HG02642 (cell line): ENCODE measurements around the gene SFN.
A peak's percentile ranks its signal among the peaks of the same experiment; 100 is the strongest.
"Not testable (repeated sequence)": the region's sequence is repeated elsewhere in the genome, so short reads cannot be mapped to it uniquely, and the experiment has no call there.

Experiments
- ATAC-seq: cut with Tn5 transposase; IDR thresholded peaks from one replicate; pipeline ENCODE4 v1.9.1; 2021; ENCODE audit warnings: mild to moderate bottlenecking; ENCODE audit not compliant: unreplicated experiment, poor library complexity

Gene SFN

DNA sequence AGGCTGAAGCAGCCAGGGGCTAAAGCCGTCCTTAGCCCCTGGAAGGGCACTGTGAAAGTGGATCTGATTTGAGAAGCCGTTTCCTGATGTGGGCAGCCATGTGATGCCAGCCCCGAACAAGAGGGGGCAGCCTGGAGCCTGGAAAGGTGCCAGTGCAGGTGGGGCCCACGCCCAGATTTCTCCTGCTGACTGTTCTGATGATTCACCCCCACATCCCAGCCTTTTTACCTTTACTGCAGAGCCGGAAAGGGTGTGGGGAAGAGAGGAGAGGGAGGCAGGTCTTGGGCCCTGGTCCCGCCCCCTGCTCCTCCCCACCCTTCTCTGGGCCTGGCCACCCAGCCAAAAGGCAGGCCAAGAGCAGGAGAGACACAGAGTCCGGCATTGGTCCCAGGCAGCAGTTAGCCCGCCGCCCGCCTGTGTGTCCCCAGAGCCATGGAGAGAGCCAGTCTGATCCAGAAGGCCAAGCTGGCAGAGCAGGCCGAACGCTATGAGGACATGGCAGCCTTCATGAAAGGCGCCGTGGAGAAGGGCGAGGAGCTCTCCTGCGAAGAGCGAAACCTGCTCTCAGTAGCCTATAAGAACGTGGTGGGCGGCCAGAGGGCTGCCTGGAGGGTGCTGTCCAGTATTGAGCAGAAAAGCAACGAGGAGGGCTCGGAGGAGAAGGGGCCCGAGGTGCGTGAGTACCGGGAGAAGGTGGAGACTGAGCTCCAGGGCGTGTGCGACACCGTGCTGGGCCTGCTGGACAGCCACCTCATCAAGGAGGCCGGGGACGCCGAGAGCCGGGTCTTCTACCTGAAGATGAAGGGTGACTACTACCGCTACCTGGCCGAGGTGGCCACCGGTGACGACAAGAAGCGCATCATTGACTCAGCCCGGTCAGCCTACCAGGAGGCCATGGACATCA lies at the start of gene SFN:
SFN (plus strand) TSS at position 369 of the 904 bp plus-strand sequence; CDS start at position 433, 64 bp downstream.
- ATAC-seq: no peak

DNA sequence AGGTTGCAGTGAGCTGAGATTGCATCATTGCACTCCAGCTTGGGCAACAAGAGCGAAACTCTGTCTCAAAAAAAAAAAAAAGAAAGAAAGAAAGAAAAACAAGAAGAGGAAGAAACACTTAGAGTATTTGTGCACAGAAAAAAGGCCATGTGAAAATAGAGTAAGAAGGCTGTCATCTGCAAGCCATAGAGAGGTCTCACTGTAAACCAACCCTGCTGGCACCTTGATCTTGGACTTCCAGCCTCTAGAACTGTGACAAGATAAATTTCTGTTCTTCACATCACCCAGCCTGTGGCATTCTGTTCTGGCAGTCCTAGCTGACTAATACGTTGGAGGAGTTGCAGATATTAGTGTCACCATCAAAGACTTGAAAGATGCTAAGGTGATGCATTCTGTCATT lies 48.6 kb upstream of the SFN start:
- no peak for ATAC-seq

DNA sequence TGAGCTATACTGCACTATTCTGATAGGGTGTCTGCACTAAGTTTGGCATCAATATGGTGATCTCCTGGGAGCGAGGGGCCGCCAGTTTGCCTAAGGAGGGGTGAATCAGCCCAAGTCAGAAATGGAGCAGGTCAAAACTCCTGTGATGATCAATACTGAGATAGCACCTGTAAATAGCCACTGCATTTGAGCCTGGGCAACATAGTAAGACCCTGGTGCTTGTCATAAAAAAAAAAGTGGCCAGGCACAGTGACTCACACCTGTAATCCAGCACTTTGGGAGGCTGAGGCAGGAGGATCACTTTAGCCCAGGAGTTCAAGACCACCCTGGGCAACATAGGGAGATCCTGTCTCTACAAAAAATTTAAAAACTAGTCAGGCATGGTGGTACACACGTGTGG lies 48.1 kb upstream of the SFN start:
- ATAC-seq: no peak

- ATAC-seq: peak; percentile 77
Measured at GRCh38 chr1:26820784-26821269, 42.1 kb upstream of the SFN start.

GRCh38 chr1:26822737-26823395 lies 40.1 kb upstream of the SFN start:
- ATAC-seq: no peak

DNA sequence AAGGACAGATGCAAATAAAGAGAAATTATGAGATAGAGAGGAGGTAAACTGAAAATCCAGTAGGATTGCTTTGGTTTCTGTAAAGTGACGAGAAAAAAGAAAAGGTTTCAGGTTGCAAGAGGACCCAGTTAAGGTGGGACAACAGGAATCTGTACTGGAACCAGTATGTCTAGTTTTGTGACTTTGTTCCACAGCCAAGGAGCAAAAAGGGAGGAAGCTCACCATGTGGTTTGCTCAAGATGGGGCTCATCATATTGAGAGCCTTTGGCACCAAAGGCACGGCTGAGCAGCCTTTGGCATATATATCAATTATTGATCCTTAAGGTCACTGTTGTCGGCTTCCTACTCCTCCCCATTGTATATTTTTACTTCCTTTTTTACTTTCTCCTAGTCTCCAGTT lies 38.2 kb upstream of the SFN start:
- ATAC-seq: no peak

GRCh38 chr1:26826261-26827105 lies 36.5 kb upstream of the SFN start, which contains the start of gene ZDHHC18:
Gene ZDHHC18, plus strand, starts transcription at chr1:26826688. Its CDS starts 117 bp downstream, at chr1:26826805.
- ATAC-seq: peak; percentile 84

- no peak for ATAC-seq
Measured at GRCh38 chr1:26827106-26827604, 35.8 kb upstream of the SFN start.

DNA sequence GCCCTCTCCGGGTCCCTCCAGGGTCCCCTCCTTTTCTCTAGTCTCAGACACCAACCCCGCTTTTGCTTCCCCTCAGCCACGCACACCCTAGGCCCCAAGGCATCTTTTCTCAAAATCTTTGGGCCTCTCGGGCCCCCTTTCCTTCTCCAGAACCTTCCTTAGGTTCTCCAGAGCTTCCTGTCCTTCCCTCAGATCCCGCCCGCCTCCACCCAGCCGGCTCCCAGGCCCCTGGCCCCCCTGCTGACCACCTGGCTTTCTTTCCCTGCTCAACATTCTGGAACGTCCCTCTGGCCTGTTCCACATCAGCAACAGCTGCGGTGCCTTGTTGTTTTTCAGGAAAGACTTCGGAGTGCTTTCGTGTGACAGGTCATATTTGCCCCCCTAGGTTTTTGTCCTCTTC lies 35.3 kb upstream of the SFN start:
- ATAC-seq: no peak

DNA sequence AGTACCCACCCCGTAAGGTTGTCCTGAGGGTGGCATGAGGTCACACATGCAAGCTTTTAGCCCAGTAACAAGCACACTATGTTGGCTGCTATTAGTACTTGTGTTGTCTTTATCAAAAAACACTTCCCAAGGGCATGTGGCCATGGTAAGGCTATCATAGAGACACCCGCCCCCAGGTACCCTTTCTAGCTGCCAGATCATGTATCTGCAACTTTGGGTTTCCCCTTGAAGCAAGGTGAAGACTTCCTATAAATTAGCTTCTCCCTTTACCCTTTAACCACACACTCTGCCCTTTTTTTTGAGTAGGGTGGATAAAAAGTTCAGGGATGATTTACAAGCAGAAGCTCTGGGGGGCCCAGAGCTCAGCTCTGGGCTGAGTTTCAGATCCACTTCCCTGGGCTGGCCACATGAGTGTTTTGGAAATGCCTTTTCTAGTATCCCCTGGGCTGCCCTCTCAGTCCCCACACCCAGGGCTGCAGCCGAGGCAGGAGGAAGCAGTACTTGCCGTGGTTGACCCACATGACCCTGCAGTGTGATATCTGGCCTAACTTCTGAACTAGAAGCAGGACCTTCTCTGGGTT lies 34.4 kb upstream of the SFN start:
- no peak for ATAC-seq

DNA sequence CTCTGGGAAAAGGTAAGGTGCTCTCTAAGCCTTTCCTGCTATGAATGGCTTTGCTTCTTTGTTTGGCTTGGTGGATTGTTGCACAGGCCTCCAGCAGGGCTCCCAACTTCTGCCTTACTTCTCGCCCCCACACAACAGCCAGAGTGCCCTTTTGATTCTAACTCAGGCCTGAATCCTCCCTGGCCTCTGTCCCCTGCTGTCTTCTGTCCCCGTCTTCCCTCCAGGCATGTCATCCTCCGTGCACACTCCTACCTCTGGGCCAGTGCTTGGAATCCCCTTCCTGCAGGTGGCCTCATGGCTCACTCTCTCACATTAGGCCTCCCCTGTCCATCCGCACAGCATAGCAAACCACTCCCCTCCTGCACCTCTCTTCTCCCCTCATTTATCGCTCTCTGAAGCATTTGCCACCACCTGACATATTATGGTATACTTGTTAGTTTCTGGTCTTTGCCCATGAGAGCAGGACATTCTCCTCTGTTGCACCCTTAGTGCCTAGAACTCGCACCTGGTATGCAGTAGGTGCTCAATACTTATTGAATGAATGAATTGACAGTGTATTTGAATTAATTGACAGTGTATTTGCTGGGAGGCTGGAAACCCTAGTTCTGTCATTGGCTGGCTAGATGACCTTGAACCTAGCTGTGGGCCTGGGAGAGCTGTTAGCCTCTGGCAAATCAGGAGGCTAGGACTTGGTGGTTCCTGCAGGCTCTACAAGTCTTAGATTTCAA lies 33.6 kb upstream of the SFN start:
- ATAC-seq: no peak

DNA sequence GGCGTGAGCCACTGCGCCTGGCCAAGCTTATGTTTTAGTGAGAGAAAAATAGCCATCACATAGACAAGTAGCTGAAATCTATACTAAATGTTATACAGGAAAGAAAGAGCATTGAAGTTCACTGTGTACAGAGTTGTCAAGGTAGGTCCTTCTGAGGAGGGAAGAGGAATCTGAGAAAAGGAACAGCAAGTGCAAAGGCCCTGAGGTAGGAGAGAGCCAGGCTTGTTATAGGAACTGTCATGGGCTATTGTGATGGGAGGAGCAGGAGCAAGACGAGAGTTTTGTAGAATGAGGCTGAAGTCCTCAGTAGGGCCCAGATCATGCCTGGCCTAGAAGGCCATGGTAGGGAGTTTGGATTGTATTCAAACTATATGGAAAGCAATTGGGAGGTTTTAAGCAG lies 31.9 kb upstream of the SFN start:
- ATAC-seq: no peak

GRCh38 chr1:26831546-26832248 lies 31.3 kb upstream of the SFN start:
- no peak for ATAC-seq

- ATAC-seq: no peak
Measured at GRCh38 chr1:26832249-26832960, 30.5 kb upstream of the SFN start.

- ATAC-seq: peak; percentile 86
Measured at GRCh38 chr1:26833432-26834405, 29.2 kb upstream of the SFN start.

DNA sequence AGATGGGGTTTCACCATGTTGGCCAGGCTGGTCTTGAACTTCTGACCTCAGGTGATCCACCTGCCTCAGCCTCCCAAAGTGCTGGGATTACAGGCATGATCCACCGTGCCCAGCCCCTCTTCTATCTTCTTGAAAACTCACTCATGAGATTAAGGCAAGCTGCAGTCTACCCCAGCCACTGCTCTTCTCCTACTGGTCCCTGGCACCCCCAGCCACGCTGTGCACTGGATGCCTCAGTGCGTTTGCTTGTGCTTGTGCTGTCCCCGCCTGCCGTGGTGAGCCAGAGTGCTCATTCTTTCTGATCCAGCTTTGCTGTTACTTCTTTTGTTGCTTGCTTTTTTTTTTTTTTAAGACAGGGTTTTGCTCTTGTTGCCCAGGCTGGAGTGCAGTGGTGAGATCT lies 25.3 kb upstream of the SFN start:
- not testable (repeated sequence) for ATAC-seq
